ENCODE results near the gene GATA6.
A peak's percentile ranks its signal among the peaks of the same experiment; 100 is the strongest.

The GATA6 gene

GRCh38 chr18:22168360-22168921 is 948 bp upstream of the GATA6 start:
- TF ChIP-seq REST (IDR thresholded peaks at IDR 0.05; ENCODE audit: insufficient read depth in 1 of 2, low read depth in 2 of 2, low read length in 2 of 2) (no peak), SIN3A (IDR thresholded peaks at IDR 0.05; ENCODE audit: borderline replicate concordance, insufficient read depth, low read length) (no peak), FOXP2 (optimal IDR thresholded peaks at IDR 0.05; ENCODE audit: borderline replicate concordance, extremely low read depth, extremely low read length, insufficient read depth) (no peak), TAF1 (IDR thresholded peaks at IDR 0.05; ENCODE audit: borderline replicate concordance, insufficient read depth, low read length) (no peak), POLR2AphosphoS5 (IDR thresholded peaks at IDR 0.05; ENCODE audit: low read depth, low read length) (no peak)

GRCh38 chr18:22169889-22170420 is 566 bp downstream of the GATA6 start:
- no peak for TF ChIP-seq TAF1 (IDR thresholded peaks at IDR 0.05; ENCODE audit: borderline replicate concordance, insufficient read depth, low read length)
- TF ChIP-seq SIN3A (IDR thresholded peaks at IDR 0.05; ENCODE audit: borderline replicate concordance, insufficient read depth, low read length): no peak
- TF ChIP-seq FOXP2 (optimal IDR thresholded peaks at IDR 0.05; ENCODE audit: borderline replicate concordance, extremely low read depth, extremely low read length, insufficient read depth): no peak
- TF ChIP-seq POLR2AphosphoS5 (IDR thresholded peaks at IDR 0.05; ENCODE audit: low read depth, low read length): no peak
- no peak for TF ChIP-seq REST (IDR thresholded peaks at IDR 0.05; ENCODE audit: insufficient read depth in 1 of 2, low read depth in 2 of 2, low read length in 2 of 2)

- TF ChIP-seq POLR2AphosphoS5 (IDR thresholded peaks at IDR 0.05; ENCODE audit: low read depth, low read length) (no peak), SIN3A (IDR thresholded peaks at IDR 0.05; ENCODE audit: borderline replicate concordance, insufficient read depth, low read length) (0 out of 2 replicates have a peak, but pooled peaks have one; percentile 24)
These were observed 1.2 kb downstream of the GATA6 start for GRCh38 chr18:22170421-22171257.

- TF ChIP-seq REST (IDR thresholded peaks at IDR 0.05; ENCODE audit: insufficient read depth in 1 of 2, low read depth in 2 of 2, low read length in 2 of 2): no peak
- TF ChIP-seq POLR2AphosphoS5 (IDR thresholded peaks at IDR 0.05; ENCODE audit: low read depth, low read length): no peak
- TF ChIP-seq FOXP2 (optimal IDR thresholded peaks at IDR 0.05; ENCODE audit: borderline replicate concordance, extremely low read depth, extremely low read length, insufficient read depth): no peak
- no peak for TF ChIP-seq TAF1 (IDR thresholded peaks at IDR 0.05; ENCODE audit: borderline replicate concordance, insufficient read depth, low read length)
- TF ChIP-seq SIN3A (IDR thresholded peaks at IDR 0.05; ENCODE audit: borderline replicate concordance, insufficient read depth, low read length): no peak
These were observed 2.1 kb downstream of the GATA6 start for GRCh38 chr18:22171258-22172119.

GRCh38 chr18:22172120-22172582 is 2.8 kb downstream of the GATA6 start:
- no peak for TF ChIP-seq SIN3A (IDR thresholded peaks at IDR 0.05; ENCODE audit: borderline replicate concordance, insufficient read depth, low read length)
- TF ChIP-seq POLR2AphosphoS5 (IDR thresholded peaks at IDR 0.05; ENCODE audit: low read depth, low read length): no peak
- TF ChIP-seq FOXP2 (optimal IDR thresholded peaks at IDR 0.05; ENCODE audit: borderline replicate concordance, extremely low read depth, extremely low read length, insufficient read depth): no peak
- no peak for TF ChIP-seq TAF1 (IDR thresholded peaks at IDR 0.05; ENCODE audit: borderline replicate concordance, insufficient read depth, low read length)
- no peak for TF ChIP-seq REST (IDR thresholded peaks at IDR 0.05; ENCODE audit: insufficient read depth in 1 of 2, low read depth in 2 of 2, low read length in 2 of 2)
